GM19239 (cell line): Measurements from ENCODE around the gene DAPK1.

ENCODE experiments used
- DNase-seq: peaks from one replicate; pipeline ENCODE4 v3.0.0; 2011; ENCODE audit warnings: low spot score; ENCODE audit not compliant: insufficient read length
- FAIRE-seq: peaks from 2 replicates; lab custom pipeline; 2011; peaks lifted over from hg19 to GRCh38; lab: Jason Lieb, UNC

The DAPK1 gene

DNA sequence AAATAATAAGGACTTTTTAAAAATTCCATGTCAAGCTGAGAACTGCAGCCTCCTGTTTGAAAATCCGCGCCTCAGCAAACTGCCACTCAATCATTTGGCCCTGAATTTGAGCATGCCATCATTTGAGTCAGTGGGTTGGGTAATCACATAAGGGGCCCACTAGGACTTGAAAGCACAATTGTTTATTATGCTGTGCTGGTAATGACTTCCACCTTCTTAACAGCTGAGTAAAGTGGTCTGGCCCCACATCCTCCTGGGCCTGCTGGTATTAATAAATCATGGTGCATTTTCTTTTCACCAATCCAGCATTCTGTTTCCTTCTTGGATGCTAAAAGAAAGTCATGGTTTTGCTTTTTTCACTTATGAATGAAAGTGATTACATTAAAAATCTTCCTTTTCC lies 125.3 kb downstream of the DAPK1 start:
- no peak for DNase-seq
- no peak for FAIRE-seq

GRCh38 chr9:87628346-87628745 lies 130.7 kb downstream of the DAPK1 start:
- DNase-seq (no peak), FAIRE-seq (no peak)

- FAIRE-seq = no peak
- no peak for DNase-seq
These were observed 131.4 kb downstream of the DAPK1 start for GRCh38 chr9:87629104-87629503.

GRCh38 chr9:87630266-87630665 lies 132.6 kb downstream of the DAPK1 start:
- DNase-seq (no peak), FAIRE-seq (no peak)

GRCh38 chr9:87630846-87631245 lies 133.2 kb downstream of the DAPK1 start:
- FAIRE-seq (no peak), DNase-seq (no peak)

DNA sequence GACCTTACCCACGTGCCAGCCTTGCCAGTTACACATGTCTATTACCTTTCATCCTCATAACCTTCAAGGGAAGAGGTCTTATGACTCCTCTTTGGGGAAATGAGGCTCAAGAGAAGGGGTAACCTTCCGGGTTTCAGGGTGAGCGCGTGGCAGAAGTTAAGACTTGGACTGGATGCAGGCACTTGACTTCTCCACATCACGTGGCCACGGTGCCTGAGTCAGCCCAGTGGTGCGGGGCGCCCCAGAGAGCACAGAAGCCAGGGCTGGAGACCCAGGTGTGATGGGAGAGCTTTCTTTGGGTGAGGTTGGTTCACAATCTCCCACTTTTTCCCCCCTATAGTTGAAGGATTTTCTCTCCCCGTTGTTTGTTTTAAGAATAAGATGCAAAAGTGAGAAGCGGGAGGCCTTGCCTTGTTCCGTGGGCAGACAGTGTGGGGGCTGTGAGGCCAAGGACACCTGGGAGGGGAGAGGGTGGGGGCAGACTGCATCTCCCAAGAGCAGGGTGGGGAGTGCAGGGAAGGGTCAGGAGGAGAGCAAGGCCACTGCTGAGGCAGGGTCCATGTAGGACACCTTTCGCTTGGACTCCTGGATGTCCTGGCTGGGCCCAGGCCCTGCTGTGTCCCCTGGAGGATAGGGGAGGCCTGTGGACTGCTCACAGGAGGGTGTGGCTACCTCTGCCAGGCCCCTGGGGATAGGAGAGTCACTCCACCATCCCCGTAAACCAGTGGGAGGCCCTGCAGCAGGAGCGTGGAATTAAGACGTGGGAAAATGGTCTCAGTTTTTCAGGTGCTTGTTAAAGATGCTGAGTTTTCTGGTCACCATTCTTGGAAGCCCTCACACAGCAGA lies 138.2 kb downstream of the DAPK1 start:
- FAIRE-seq (no peak), DNase-seq (no peak)

GRCh38 chr9:87638292-87638691 lies 140.6 kb downstream of the DAPK1 start:
- DNase-seq = no peak
- FAIRE-seq = no peak

- FAIRE-seq (no peak), DNase-seq (no peak)
These were observed 142.3 kb downstream of the DAPK1 start for GRCh38 chr9:87639949-87640348.

DNA sequence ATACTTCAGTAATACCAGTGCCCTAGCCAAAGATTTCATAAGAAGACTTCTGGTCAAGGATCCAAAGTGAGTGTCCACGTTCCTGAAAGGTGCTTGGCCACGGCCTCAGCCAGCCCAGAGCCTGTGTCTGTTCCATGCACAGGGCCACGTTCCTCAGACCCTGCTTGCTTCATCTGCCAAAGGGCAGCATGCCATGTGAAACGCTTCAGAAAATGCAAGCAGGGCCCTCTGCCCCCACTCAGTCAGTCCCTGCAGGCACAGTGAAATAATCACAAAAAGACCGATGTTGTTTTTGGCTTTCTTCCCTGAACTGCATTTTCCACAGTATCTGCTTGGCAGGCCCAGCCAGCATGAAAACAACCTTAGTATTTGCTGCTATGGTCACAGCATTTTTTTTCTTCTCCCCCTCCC lies 142.7 kb downstream of the DAPK1 start:
- FAIRE-seq (no peak), DNase-seq (no peak)

DNA sequence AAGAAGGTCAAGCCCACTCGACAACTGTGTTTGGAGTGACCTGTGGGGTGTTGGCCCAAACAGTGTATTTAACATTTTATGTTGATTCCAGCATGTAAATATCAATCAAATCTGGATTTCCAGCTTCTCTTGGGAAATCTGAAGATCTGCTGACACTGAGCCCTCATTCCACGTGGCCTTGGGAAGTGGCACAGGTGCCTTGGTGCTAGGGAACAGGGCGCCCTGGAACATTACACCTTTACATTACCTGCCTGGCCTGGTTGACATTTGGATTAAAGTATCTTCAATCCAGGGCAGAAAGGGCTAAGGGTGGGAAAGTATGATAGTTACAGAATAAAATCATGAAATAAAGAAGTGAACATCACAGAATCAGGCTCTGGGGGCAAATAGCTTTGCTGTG lies 143.4 kb downstream of the DAPK1 start:
- DNase-seq (no peak), FAIRE-seq (no peak)

GRCh38 chr9:87642330-87643106 lies 144.9 kb downstream of the DAPK1 start:
- DNase-seq = no peak
- FAIRE-seq = no peak

DNA sequence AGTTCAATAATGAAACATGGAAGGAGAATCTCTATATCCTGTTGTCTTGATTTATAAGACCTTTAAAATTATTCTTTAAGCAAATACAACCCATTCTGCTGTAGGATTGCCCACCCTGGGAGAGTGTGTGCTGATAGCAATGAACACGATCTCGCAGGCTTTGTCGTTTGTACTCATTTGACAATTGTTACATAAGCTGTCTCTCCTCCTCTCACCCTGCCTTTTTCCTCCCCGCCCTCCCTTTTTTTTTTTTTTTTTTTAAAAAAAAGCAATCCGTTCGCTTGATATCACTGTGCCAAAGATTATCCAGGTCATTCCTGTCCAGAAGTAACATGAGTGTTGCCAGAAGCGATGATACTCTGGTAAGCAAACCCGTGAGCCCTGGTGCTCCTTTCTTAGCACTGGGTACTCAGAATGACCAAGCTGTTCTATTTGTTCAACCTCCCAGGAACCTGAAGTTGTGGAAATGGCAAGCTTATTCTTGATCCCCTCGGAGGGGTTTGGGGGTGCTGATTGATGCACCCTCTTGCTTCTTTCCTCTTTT lies 145.5 kb downstream of the DAPK1 start:
- FAIRE-seq = no peak

GRCh38 chr9:87643778-87644570 lies 146.3 kb downstream of the DAPK1 start:
- DNase-seq (no peak), FAIRE-seq (no peak)

More for the DNA sequence above, 145.5 kb downstream of the DAPK1 start:
- DNase-seq = no peak

- FAIRE-seq = no peak
These were observed 147.0 kb downstream of the DAPK1 start for GRCh38 chr9:87644659-87645058.

DNA sequence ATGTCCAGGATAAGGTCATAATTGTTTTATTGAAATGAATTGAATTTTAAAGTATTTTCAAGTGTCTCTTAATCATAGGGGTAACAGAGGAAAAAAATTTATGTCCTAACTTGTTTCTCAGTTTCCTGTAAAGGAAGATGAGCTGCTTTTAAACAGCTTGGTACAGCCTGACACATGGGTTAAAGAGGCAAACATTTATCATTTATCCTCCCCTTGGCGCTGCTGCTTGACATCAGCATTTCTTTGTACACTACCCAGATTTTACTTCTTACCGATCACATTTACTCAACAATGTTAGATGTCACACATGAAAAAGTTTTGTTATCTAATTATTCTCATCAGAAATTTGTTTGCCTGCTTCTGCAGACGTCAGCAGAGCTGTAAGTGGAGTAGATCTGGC lies 148.9 kb downstream of the DAPK1 start:
- no peak for FAIRE-seq
- DNase-seq = no peak

More at GRCh38 chr9:87644659-87645058, 147.0 kb downstream of the DAPK1 start:
- no peak for DNase-seq

DNA sequence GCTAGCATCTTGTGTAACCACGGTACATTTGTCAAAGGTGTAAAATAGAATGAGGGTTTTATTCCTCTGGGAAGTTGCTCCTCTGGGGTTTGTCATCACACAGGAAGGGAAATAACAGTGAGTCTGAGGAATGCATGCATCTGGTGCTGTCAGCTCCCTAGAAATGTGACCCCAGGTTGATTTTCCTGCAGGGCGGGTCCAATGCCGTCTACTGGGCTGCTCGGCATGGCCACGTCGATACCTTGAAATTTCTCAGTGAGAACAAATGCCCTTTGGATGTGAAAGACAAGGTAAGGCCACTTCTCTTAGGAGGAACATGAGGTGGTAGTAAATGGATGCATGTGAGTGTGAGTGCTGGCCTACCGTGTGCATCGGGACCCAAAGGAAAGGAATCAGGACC lies 149.4 kb downstream of the DAPK1 start:
- no peak for DNase-seq
- no peak for FAIRE-seq

GRCh38 chr9:87648606-87649005 lies 150.9 kb downstream of the DAPK1 start:
- DNase-seq (no peak), FAIRE-seq (no peak)

- FAIRE-seq = no peak
These were observed 153.1 kb downstream of the DAPK1 start for GRCh38 chr9:87650611-87651295.

DNA sequence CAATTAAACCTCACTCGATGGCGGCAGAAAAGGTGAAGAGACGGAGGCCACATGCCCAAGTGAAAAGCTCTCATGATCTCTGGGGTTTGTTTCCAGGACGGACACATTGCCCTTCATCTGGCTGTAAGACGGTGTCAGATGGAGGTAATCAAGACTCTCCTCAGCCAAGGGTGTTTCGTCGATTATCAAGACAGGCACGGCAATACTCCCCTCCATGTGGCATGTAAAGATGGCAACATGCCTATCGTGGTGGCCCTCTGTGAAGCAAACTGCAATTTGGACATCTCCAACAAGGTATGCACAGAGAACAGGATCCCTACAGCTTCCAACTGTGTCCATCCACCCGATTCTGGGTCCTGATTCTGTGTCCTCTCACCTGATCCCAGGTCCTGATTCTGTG lies 153.8 kb downstream of the DAPK1 start:
- FAIRE-seq (no peak), DNase-seq (no peak)

More at GRCh38 chr9:87650611-87651295, 153.1 kb downstream of the DAPK1 start:
- DNase-seq = no peak

GRCh38 chr9:87653941-87654340 lies 156.3 kb downstream of the DAPK1 start:
- FAIRE-seq = no peak
- DNase-seq = no peak
